ENCODE results near the gene ENOX1. TPM values are rescaled to one million over a fixed set of nuclear protein-coding genes. Genes with fewer than 3 reads are reported as not detected.

The ENOX1 gene
- total and polyA plus RNA-seq, 2 of the 13 experiments (the other 11 are each of a cell fraction or from before 2014, with no cell fraction given): not detected

DNA sequence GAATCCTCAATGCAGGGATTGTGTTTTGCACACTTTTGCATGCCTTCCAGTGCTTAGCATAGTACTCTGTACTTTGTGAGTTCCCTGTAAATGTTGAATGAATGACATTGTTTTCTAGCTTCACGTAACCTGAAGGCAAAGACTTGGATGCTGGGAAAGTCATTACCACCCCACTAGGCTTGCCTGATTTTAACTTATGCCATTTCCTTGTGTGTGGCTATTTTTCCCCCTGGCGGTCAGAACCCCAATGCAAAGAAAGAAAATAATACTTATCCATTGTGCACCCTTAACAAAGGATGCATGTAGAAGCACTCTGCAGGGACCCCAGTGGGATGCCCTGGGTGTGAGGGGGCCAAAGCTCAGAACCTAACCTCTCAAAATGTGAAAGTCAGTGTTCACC is 1.2 kb upstream of the ENOX1 start:
- no peak for ATAC-seq
- H3K4me3 ChIP-seq (replicated peaks in 1 of 3; ENCODE audit: insufficient read depth in 1 of 3, low read depth in 2 of 3, low read length in 3 of 3): no peak overlapping the region
- H3K4me2 ChIP-seq (ENCODE audit: low read depth, low read length): no peak overlapping the region
- intact Hi-C loops (cut with micrococcal nuclease; ENCODE audit: unreplicated experiment): no loop called here
- no peaks in the 10 kb centered on the region for H3K9me3 ChIP-seq (ENCODE audit: low read length)
- POLR2A ChIA-PET: no interaction called here
- FAIRE-seq: no peak
- H3K4me1 ChIP-seq (ENCODE audit: insufficient read depth, low read length): peaks cover 7% of the 10 kb centered on the region; the same call in 1 of the 2 replicates
- H4K20me1 ChIP-seq (ENCODE audit: insufficient read depth, low read length): no peaks in the 10 kb centered on the region
- no TSS peak for BruUV-seq (replicated peaks)
- H2AFZ ChIP-seq (ENCODE audit: low read length): no peak overlapping the region
- DNase-seq (ENCODE audit: low spot score): no peak
- no peaks in the 10 kb centered on the region for H3K79me2 ChIP-seq (ENCODE audit: insufficient read depth, low read length)
- H3K27ac ChIP-seq (ENCODE audit: extremely low read length, insufficient read depth, low read length): no peak overlapping the region
- no peak overlapping the region for H3K9ac ChIP-seq (ENCODE audit: insufficient read depth, low read depth, low read length)
- in situ Hi-C loops (cut with HindIII; ENCODE audit: extremely low pct_ligation_motif_present, low pct_unique_long_range_greater_than_20kb): loop anchor here (25.0 kb wide), 1 partner anchor 476 kb away; no protein-coding TSS in a partner anchor
- peaks cover 2 to 42% of the 10 kb centered on the region in 2 experiments; a peak in 4 of 5 replicates for H3K27me3 ChIP-seq (ENCODE audit: control insufficient read depth in 1 of 2, insufficient read depth in 2 of 2, low read length in 2 of 2)
- CTCF ChIA-PET (ENCODE audit: low intra/inter-chr PET ratio, low total read pairs): no interaction called here
- no peaks in the 10 kb centered on the region for H3K36me3 ChIP-seq (replicated peaks in 1 of 2; ENCODE audit: control insufficient read depth in 1 of 2, insufficient read depth in 2 of 2, low read length in 2 of 2)
- 23% methylated on average over 2 of the region's 2 CpGs for WGBS (ENCODE audit: low lambda C conversion rate)
- TF ChIP-seq ZNF761 (CRISPR knock-in tag; conservative IDR thresholded peaks at IDR 0.05) (no peak), ZZZ3 (CRISPR knock-in tag; IDR thresholded peaks at IDR 0.05; ENCODE audit: borderline replicate concordance) (no peak), DMAP1 (CRISPR knock-in tag; IDR thresholded peaks at IDR 0.05) (no peak), NRL (CRISPR knock-in tag; IDR thresholded peaks at IDR 0.05; ENCODE audit: borderline replicate concordance) (no peak), FOXA3 (CRISPR knock-in tag; IDR thresholded peaks at IDR 0.05) (no peak), KAT8 (CRISPR knock-in tag; IDR thresholded peaks at IDR 0.05) (no peak), ZNF30 (CRISPR knock-in tag; IDR thresholded peaks at IDR 0.05) (no peak), FOXO1 (CRISPR knock-in tag; IDR thresholded peaks at IDR 0.05) (no peak), ZNF234 (CRISPR knock-in tag; conservative IDR thresholded peaks at IDR 0.05) (no peak), FLYWCH1 (CRISPR knock-in tag; IDR thresholded peaks at IDR 0.05) (no peak), NKX3-1 (CRISPR knock-in tag; IDR thresholded peaks at IDR 0.05) (no peak), EEA1 (CRISPR knock-in tag; IDR thresholded peaks at IDR 0.05; ENCODE audit: borderline replicate concordance) (no peak), GTF2F1 (IDR thresholded peaks at IDR 0.05; ENCODE audit: low read length) (no peak)
- TF ChIP-seq, protein P1, sequence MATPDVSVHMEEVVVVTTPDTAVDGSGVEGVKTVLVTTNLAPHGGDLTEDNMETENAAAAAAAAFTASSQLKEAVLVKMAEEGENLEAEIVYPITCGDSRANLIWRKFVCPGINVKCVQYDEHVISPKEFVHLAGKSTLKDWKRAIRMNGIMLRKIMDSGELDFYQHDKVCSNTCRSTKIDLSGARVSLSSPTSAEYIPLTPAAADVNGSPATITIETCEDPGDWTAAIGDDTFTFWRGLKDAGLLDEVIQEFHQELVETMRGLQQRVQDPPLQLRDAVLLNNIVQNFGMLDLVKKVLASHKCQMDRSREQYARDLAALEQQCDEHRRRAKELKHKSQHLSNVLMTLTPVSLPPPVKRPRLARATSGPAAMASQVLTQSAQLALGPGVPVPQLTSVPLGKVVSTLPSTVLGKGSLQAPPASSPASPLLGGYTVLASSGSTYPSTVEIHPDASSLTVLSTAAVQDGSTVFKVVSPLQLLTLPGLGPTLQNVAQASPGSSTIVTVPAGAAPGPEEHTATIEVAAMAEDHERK (CRISPR knock-in tag; IDR thresholded peaks at IDR 0.05; ENCODE audit: low read depth): no peak
- TF ChIP-seq, protein P2, sequence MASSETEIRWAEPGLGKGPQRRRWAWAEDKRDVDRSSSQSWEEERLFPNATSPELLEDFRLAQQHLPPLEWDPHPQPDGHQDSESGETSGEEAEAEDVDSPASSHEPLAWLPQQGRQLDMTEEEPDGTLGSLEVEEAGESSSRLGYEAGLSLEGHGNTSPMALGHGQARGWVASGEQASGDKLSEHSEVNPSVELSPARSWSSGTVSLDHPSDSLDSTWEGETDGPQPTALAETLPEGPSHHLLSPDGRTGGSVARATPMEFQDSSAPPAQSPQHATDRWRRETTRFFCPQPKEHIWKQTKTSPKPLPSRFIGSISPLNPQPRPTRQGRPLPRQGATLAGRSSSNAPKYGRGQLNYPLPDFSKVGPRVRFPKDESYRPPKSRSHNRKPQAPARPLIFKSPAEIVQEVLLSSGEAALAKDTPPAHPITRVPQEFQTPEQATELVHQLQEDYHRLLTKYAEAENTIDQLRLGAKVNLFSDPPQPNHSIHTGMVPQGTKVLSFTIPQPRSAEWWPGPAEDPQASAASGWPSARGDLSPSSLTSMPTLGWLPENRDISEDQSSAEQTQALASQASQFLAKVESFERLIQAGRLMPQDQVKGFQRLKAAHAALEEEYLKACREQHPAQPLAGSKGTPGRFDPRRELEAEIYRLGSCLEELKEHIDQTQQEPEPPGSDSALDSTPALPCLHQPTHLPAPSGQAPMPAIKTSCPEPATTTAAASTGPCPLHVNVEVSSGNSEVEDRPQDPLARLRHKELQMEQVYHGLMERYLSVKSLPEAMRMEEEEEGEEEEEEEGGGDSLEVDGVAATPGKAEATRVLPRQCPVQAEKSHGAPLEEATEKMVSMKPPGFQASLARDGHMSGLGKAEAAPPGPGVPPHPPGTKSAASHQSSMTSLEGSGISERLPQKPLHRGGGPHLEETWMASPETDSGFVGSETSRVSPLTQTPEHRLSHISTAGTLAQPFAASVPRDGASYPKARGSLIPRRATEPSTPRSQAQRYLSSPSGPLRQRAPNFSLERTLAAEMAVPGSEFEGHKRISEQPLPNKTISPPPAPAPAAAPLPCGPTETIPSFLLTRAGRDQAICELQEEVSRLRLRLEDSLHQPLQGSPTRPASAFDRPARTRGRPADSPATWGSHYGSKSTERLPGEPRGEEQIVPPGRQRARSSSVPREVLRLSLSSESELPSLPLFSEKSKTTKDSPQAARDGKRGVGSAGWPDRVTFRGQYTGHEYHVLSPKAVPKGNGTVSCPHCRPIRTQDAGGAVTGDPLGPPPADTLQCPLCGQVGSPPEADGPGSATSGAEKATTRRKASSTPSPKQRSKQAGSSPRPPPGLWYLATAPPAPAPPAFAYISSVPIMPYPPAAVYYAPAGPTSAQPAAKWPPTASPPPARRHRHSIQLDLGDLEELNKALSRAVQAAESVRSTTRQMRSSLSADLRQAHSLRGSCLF (CRISPR knock-in tag; IDR thresholded peaks at IDR 0.05; ENCODE audit: borderline replicate concordance): no peak
- TF ChIP-seq, protein P3, sequence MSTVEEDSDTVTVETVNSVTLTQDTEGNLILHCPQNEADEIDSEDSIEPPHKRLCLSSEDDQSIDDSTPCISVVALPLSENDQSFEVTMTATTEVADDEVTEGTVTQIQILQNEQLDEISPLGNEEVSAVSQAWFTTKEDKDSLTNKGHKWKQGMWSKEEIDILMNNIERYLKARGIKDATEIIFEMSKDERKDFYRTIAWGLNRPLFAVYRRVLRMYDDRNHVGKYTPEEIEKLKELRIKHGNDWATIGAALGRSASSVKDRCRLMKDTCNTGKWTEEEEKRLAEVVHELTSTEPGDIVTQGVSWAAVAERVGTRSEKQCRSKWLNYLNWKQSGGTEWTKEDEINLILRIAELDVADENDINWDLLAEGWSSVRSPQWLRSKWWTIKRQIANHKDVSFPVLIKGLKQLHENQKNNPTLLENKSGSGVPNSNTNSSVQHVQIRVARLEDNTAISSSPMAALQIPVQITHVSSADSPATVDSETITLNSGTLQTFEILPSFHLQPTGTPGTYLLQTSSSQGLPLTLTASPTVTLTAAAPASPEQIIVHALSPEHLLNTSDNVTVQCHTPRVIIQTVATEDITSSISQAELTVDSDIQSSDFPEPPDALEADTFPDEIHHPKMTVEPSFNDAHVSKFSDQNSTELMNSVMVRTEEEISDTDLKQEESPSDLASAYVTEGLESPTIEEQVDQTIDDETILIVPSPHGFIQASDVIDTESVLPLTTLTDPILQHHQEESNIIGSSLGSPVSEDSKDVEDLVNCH (CRISPR knock-in tag; IDR thresholded peaks at IDR 0.05): no peak
- TF ChIP-seq, protein P4, sequence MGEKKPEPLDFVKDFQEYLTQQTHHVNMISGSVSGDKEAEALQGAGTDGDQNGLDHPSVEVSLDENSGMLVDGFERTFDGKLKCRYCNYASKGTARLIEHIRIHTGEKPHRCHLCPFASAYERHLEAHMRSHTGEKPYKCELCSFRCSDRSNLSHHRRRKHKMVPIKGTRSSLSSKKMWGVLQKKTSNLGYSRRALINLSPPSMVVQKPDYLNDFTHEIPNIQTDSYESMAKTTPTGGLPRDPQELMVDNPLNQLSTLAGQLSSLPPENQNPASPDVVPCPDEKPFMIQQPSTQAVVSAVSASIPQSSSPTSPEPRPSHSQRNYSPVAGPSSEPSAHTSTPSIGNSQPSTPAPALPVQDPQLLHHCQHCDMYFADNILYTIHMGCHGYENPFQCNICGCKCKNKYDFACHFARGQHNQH (CRISPR knock-in tag; IDR thresholded peaks at IDR 0.05): no peak

All from HepG2 (cell line).